ENCODE results near the gene TBK1. TPM values are rescaled to one million over a fixed set of nuclear protein-coding genes. Genes with fewer than 3 reads are reported as not detected.

TBK1 gene
- total RNA-seq, 2 donors from 2014 or later, result 14.8 to 21.0 TPM

DNA sequence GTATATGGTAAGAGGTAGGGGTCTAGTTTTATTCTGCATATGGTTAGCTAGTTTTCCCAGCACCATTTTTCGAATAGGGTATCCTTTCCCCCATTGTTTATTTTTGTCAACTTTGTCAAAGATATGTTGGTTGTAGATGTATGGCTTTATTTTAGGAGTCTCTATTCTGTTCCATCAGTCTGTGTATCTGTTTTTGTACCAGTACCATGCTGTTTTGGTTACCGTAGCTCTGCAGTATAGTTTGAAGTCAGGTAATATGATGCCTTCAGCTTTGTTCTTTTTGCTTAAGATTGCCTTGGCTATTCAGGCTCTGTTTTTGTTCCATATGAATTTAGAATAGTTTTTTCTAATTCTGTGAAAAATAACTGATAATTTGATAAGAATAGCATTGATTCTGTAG, 24.9 kb downstream of the TBK1 start:
- no peak for DNase-seq
- Histone ChIP-seq H3K36me3 (no peaks in the 10 kb centered on the region), H3K27me3 (no peaks in the 10 kb centered on the region), H3K4me1 (no peaks in the 10 kb centered on the region), H3K4me3 (no peak overlapping the region), H3K9me3 (no peaks in the 10 kb centered on the region), H3K9ac (ENCODE audit: low read depth in 2 of 2, low read length in 2 of 2) (no peak overlapping the region), H3K27ac (no peak overlapping the region)
- intact Hi-C loops (cut with DNase I), result no loop called here
- TF ChIP-seq, protein P1, sequence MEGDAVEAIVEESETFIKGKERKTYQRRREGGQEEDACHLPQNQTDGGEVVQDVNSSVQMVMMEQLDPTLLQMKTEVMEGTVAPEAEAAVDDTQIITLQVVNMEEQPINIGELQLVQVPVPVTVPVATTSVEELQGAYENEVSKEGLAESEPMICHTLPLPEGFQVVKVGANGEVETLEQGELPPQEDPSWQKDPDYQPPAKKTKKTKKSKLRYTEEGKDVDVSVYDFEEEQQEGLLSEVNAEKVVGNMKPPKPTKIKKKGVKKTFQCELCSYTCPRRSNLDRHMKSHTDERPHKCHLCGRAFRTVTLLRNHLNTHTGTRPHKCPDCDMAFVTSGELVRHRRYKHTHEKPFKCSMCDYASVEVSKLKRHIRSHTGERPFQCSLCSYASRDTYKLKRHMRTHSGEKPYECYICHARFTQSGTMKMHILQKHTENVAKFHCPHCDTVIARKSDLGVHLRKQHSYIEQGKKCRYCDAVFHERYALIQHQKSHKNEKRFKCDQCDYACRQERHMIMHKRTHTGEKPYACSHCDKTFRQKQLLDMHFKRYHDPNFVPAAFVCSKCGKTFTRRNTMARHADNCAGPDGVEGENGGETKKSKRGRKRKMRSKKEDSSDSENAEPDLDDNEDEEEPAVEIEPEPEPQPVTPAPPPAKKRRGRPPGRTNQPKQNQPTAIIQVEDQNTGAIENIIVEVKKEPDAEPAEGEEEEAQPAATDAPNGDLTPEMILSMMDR (IDR thresholded peaks at IDR 0.05), result no peak

DNA sequence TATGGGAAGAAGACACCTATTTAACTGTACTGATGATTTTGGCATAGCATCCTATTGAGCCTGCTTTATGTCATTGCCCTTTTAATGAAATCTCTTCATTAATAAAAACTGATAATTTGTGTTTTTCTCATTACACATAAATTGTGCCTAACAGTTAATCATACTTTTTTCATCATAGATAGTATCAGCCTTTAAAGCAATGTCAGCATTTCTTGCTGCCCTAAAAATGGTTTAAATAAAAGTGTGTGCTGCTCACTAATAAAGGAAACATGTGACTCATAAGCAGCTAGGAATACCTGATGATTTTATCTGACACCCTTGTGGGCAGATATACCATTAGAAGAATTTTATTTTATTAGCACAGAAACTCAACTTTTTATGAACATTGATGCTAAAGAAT, 26.7 kb downstream of the TBK1 start:
- Histone ChIP-seq H3K36me3 (no peaks in the 10 kb centered on the region), H3K9me3 (no peaks in the 10 kb centered on the region), H3K4me3 (no peak overlapping the region), H3K9ac (ENCODE audit: low read depth in 2 of 2, low read length in 2 of 2) (no peak overlapping the region), H3K4me1 (no peaks in the 10 kb centered on the region), H3K27me3 (no peaks in the 10 kb centered on the region), H3K27ac (no peak overlapping the region)
- no peak for DNase-seq
- TF ChIP-seq, protein P1 (IDR thresholded peaks at IDR 0.05), result no peak
- intact Hi-C loops (cut with DNase I), result no loop called here

DNA sequence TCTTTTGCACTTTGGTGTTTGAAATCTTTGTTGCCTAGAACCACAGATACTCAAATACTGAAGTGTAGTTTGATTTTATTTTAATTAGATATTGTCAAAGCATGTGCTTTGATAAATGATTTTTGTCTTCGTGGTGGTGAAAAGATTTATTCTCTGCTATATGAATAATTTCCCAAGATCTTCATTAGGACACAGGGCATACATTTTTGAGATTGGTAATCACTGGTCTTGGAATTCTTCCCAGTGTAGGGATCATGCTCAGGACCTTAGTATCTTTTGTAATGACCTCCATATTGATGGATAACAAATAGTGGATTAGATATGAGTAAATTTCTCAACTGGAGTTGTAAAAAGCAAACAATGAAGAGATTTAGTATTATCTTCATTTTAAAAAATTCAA, 28.2 kb downstream of the TBK1 start:
- H3K36me3 ChIP-seq, result no peaks in the 10 kb centered on the region
- no peak overlapping the region for H3K9ac ChIP-seq (ENCODE audit: low read depth in 2 of 2, low read length in 2 of 2)
- no peaks in the 10 kb centered on the region for H3K4me1 ChIP-seq
- H3K27me3 ChIP-seq, result no peaks in the 10 kb centered on the region
- intact Hi-C loops (cut with DNase I), result no loop called here
- no peak overlapping the region for H3K27ac ChIP-seq
- TF ChIP-seq, protein P1 (IDR thresholded peaks at IDR 0.05), result no peak
- H3K9me3 ChIP-seq, result no peaks in the 10 kb centered on the region
- no peak overlapping the region for H3K4me3 ChIP-seq
- DNase-seq, result no peak

DNA sequence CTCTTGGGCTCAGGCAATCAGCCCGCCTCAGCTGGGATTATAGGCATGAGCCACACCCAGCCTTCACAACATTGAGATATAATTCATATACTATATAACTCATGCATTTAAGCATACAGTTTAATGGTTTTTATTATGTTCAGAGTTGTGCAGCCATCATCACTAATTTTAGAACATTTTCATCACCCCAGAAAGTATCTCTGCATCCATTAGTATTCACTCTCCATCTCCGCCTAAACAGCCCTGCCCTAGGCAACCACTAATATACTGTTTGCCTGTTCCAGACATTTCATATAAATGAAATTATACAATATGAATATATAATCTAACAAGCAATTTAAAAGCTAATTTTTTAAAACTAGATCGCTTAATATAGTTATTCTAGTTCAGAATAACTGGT, 34.7 kb downstream of the TBK1 start:
- Histone ChIP-seq H3K9me3 (no peaks in the 10 kb centered on the region), H3K27me3 (no peaks in the 10 kb centered on the region), H3K36me3 (peaks cover 5% of the 10 kb centered on the region), H3K27ac (no peak overlapping the region), H3K9ac (ENCODE audit: low read depth in 2 of 2, low read length in 2 of 2) (no peak overlapping the region), H3K4me3 (no peak overlapping the region), H3K4me1 (no peaks in the 10 kb centered on the region)
- TF ChIP-seq, protein P1 (IDR thresholded peaks at IDR 0.05), result no peak
- no peak for DNase-seq
- intact Hi-C loops (cut with DNase I), result no loop called here

DNA sequence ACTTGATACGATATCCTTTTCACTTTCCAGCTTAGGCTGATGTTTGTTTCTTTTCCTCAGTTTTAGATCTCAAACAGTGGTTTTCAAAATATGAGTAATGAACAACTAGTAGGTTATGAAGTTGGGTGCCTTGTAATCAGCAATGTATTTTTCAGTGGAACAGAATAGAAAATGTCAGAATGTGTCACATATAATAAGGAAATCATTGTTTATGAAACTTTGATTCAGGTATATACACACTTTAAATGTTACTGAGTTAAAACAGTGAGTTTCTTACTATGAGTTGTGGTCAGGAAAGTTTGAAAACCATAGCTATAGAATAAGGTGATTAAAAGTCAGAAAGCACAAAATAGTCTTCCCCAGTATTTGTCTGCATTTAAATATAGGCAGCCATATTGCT, 39.8 kb downstream of the TBK1 start:
- Histone ChIP-seq H3K4me1 (no peaks in the 10 kb centered on the region), H3K27ac (no peak overlapping the region), H3K9ac (ENCODE audit: low read depth in 2 of 2, low read length in 2 of 2) (no peak overlapping the region), H3K4me3 (no peak overlapping the region), H3K27me3 (no peaks in the 10 kb centered on the region), H3K36me3 (peaks cover 12% of the 10 kb centered on the region), H3K9me3 (no peaks in the 10 kb centered on the region)
- TF ChIP-seq, protein P1 (IDR thresholded peaks at IDR 0.05), result no peak
- intact Hi-C loops (cut with DNase I), result loop anchor here (10.0 kb wide), 1 partner anchor 57 kb away; no protein-coding TSS in a partner anchor
- DNase-seq, result no peak

DNA sequence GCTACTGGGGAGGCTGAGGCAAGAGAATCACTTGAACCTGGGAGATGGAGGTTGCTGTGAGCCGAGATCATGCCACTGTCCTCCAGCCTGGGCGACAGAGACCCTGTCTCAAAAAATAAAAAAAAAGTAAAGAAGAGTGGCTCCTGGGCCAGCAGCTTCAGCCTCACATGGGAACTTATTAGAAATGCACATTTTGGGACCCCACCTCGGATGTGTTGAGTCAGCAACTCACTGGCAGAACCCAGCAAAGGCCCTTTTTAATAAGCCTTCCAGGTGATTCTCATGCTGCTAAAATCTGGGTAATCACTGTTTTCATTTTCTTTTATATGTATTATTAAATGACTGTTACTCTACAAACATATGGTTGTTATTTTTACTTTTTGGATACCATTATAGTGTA, 41.6 kb downstream of the TBK1 start:
- H3K4me3 ChIP-seq, result no peak overlapping the region
- H3K9me3 ChIP-seq, result no peaks in the 10 kb centered on the region
- intact Hi-C loops (cut with DNase I), result loop anchor here (10.0 kb wide), 1 partner anchor 59 kb away; no protein-coding TSS in a partner anchor
- no peaks in the 10 kb centered on the region for H3K27me3 ChIP-seq
- no peak overlapping the region for H3K27ac ChIP-seq
- peaks cover 18% of the 10 kb centered on the region for H3K36me3 ChIP-seq
- TF ChIP-seq, protein P1 (IDR thresholded peaks at IDR 0.05), result no peak
- no peaks in the 10 kb centered on the region for H3K4me1 ChIP-seq
- no peak overlapping the region for H3K9ac ChIP-seq (ENCODE audit: low read depth in 2 of 2, low read length in 2 of 2)
- no peak for DNase-seq

Measured in colonic mucosa (tissue), 4 donors.